ENCODE data around the gene TFF2.

Gene TFF2

GRCh38 chr21:42343963-42344510, 6.8 kb downstream of the TFF2 start:
- DNase-seq: no peak

- no peak for DNase-seq
These were observed 7.2 kb downstream of the TFF2 start for GRCh38 chr21:42343556-42343955.

- DNase-seq: no peak
These were observed 7.7 kb downstream of the TFF2 start for GRCh38 chr21:42343101-42343500.

- DNase-seq: no peak
These were observed 8.8 kb downstream of the TFF2 start for GRCh38 chr21:42341776-42342542.

- DNase-seq: no peak
These were observed 10.4 kb downstream of the TFF2 start for GRCh38 chr21:42340187-42341050.

GRCh38 chr21:42338729-42339715, 11.8 kb downstream of the TFF2 start:
- no peak for DNase-seq

- peak; percentile 81 for DNase-seq
These were observed 12.7 kb downstream of the TFF2 start for GRCh38 chr21:42337830-42338728.

- no peak for DNase-seq
These were observed 13.5 kb downstream of the TFF2 start for GRCh38 chr21:42337276-42337675.

GRCh38 chr21:42336054-42336453, 14.7 kb downstream of the TFF2 start:
- DNase-seq: no peak

GRCh38 chr21:42332557-42333317, 18.1 kb downstream of the TFF2 start:
- DNase-seq: no peak

- DNase-seq: no peak
These were observed 19.1 kb downstream of the TFF2 start for GRCh38 chr21:42331660-42332059.

- no peak for DNase-seq
These were observed 20.1 kb downstream of the TFF2 start for GRCh38 chr21:42330380-42331371.

GRCh38 chr21:42324896-42325295, 25.9 kb downstream of the TFF2 start:
- DNase-seq: no peak

GRCh38 chr21:42321845-42322244, 28.9 kb downstream of the TFF2 start:
- no peak for DNase-seq

GRCh38 chr21:42321231-42321630, 29.6 kb downstream of the TFF2 start:
- DNase-seq: no peak

GRCh38 chr21:42320791-42321190, 30.0 kb downstream of the TFF2 start:
- no peak for DNase-seq

- DNase-seq: no peak
These were observed 30.8 kb downstream of the TFF2 start for GRCh38 chr21:42319851-42320572.

- DNase-seq: no peak
These were observed 31.4 kb downstream of the TFF2 start for GRCh38 chr21:42319376-42319775.

Data from stimulated activated CD4-positive, alpha-beta T cell treated with anti-CD3 and anti-CD28 coated beads, Interleukin-12 subunit alpha, Interleukin-12 subunit beta, amount 100 ng/mL, for 4 hours (primary cell).